ENCODE measurements around the gene MAP4K5. TPM values are rescaled to one million over a fixed set of nuclear protein-coding genes. Genes with fewer than 3 reads are reported as not detected.
"Not testable (repeated sequence)": the region's sequence is repeated elsewhere in the genome, so short reads cannot be mapped to it uniquely, and the experiment has no call there.

MAP4K5 gene
- total RNA-seq, 1 donor from 2014 or later, result 123 TPM

GRCh38 chr14:50569714-50570274 lies 37.4 kb upstream of the MAP4K5 start:
- Mint-ChIP-seq H3K9me3 (ENCODE audit: unreplicated experiment) (peaks cover 41% of the 10 kb centered on the region), H3K27ac (ENCODE audit: unreplicated experiment) (no peak overlapping the region), H3K4me1 (ENCODE audit: unreplicated experiment) (no peaks in the 10 kb centered on the region), H3K36me3 (ENCODE audit: unreplicated experiment) (peaks cover 30% of the 10 kb centered on the region), H3K4me3 (ENCODE audit: unreplicated experiment) (no peak overlapping the region), H3K27me3 (ENCODE audit: unreplicated experiment) (peaks cover 2% of the 10 kb centered on the region)
- DNase-seq (ENCODE audit: extremely low spot score, unreplicated experiment), result no peak
- TF ChIP-seq CTCF (IDR thresholded peaks at IDR 0.05), result no peak

- Mint-ChIP-seq H3K27me3 (ENCODE audit: unreplicated experiment) (peaks cover 2% of the 10 kb centered on the region), H3K9me3 (ENCODE audit: unreplicated experiment) (peaks cover 4% of the 10 kb centered on the region), H3K4me3 (ENCODE audit: unreplicated experiment) (no peak overlapping the region), H3K4me1 (ENCODE audit: unreplicated experiment) (peaks cover 21% of the 10 kb centered on the region), H3K27ac (ENCODE audit: unreplicated experiment) (no peak overlapping the region), H3K36me3 (ENCODE audit: unreplicated experiment) (no peaks in the 10 kb centered on the region)
- DNase-seq (ENCODE audit: extremely low spot score, unreplicated experiment), result no peak
- TF ChIP-seq CTCF (IDR thresholded peaks at IDR 0.05), result no peak
Observed at GRCh38 chr14:50562841-50563240, 30.5 kb upstream of the MAP4K5 start.

GRCh38 chr14:50560931-50561285 lies 28.5 kb upstream of the MAP4K5 start:
- Mint-ChIP-seq H3K9me3 (ENCODE audit: unreplicated experiment) (no peaks in the 10 kb centered on the region), H3K27ac (ENCODE audit: unreplicated experiment) (peak overlapping the region; percentile 86), H3K4me3 (ENCODE audit: unreplicated experiment) (peak overlapping the region; percentile 89), H3K27me3 (ENCODE audit: unreplicated experiment) (peaks cover 11% of the 10 kb centered on the region), H3K4me1 (ENCODE audit: unreplicated experiment) (peaks cover 21% of the 10 kb centered on the region), H3K36me3 (ENCODE audit: unreplicated experiment) (no peaks in the 10 kb centered on the region)
- TF ChIP-seq CTCF (IDR thresholded peaks at IDR 0.05), result no peak
- peak; percentile 89 for DNase-seq (ENCODE audit: extremely low spot score, unreplicated experiment)

GRCh38 chr14:50559990-50560930 lies 27.9 kb upstream of the MAP4K5 start, which contains the start of gene ATL1:
Gene ATL1, plus strand, starts transcription at chr14:50560145. Its CDS starts 121 bp downstream, at chr14:50560266.
- H3K9me3 Mint-ChIP-seq (ENCODE audit: unreplicated experiment), result no peaks in the 10 kb centered on the region
- peak within 1 kb of the TSS; percentile 89 for H3K4me3 Mint-ChIP-seq (ENCODE audit: unreplicated experiment)
- peaks cover 21% of the 10 kb centered on the region for H3K4me1 Mint-ChIP-seq (ENCODE audit: unreplicated experiment)
- H3K36me3 Mint-ChIP-seq (ENCODE audit: unreplicated experiment), result no peaks in the 10 kb centered on the region
- peak within 1 kb of the TSS; percentile 86 for H3K27ac Mint-ChIP-seq (ENCODE audit: unreplicated experiment)
- H3K27me3 Mint-ChIP-seq (ENCODE audit: unreplicated experiment), result peaks cover 14% of the 10 kb centered on the region
- no peak for TF ChIP-seq CTCF (IDR thresholded peaks at IDR 0.05)
- peak; percentile 90 for DNase-seq (ENCODE audit: extremely low spot score, unreplicated experiment)

- not testable (repeated sequence) for H3K4me1 Mint-ChIP-seq (ENCODE audit: unreplicated experiment); H3K4me3 Mint-ChIP-seq (ENCODE audit: unreplicated experiment); H3K9me3 Mint-ChIP-seq (ENCODE audit: unreplicated experiment); DNase-seq (ENCODE audit: extremely low spot score, unreplicated experiment); H3K27ac Mint-ChIP-seq (ENCODE audit: unreplicated experiment); H3K36me3 Mint-ChIP-seq (ENCODE audit: unreplicated experiment)
- H3K27me3 Mint-ChIP-seq (ENCODE audit: unreplicated experiment), result peaks cover 48% of the 10 kb centered on the region
Observed at GRCh38 chr14:50552796-50553195, 20.4 kb upstream of the MAP4K5 start.

Measured in osteocyte (in vitro differentiated cells).